ENCODE data around the gene ATP7A.

ATP7A gene

DNA sequence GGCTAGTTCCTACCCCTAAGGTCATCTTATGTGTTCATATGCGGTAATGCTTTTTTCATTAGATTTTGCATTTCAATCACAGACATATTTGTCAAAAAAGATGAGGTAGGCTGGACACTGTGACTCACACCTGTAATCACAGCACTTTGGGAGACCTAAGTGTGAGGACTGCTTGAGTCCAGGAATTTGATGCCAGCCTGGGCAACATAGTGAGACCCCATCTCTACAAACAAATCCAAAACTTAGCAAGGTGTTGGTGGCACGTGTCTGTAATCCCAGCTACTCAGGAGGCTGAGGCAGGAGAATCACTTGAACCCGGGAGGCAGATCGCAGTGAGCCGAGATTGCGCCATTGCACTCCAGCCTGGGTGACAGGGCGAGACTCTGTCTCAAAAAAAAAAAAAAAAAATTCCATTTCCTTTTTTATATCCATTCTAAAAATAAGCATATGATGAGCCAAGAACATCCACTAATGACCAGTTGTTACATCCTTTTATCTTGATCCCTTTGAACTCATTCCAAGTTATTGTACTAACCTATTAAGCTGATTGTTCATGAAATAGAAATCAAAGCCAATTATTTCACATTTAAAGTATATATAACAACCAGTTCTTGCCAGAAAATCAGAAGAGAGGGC is 35.5 kb downstream of the ATP7A start:
- DNase-seq (ENCODE audit: low spot score): no peak

DNA sequence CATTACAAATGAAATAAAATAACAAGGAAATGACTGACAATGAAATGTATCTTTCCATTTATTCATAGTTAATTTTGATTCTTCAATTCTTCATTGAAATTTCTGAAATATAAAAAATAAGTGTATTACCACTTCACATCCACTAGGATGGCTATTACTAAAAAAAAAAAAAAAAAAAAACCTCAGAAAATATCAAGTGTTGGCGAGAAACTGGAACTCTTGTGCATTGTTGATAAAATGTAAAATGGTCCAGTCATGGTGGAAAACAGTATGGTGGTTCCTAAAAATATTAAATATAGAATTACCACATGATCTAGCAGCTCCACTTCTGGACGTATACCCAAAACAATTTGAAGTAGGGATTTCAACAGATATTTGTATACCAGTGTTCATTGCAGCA is 36.1 kb downstream of the ATP7A start:
- DNase-seq (ENCODE audit: low spot score): no peak

DNA sequence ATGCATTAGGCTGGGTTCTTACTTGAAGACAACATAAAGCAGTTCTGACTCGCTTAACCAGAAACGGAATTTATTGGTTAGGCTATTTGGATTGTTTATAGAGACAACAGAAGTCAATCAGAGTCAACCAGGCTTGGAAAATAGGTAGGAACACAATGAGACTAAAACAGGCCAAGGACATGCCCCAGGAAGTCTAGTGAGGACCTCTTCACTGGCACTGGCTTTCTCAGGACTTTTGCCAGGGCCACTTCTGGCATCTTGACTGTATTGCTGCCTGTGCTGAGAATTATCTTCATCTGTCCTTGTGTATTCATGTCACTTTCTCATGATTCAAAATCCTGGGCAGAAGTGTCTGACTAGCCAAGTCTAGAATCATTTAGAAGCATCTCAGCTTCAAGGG is 39.3 kb downstream of the ATP7A start:
- no peak for DNase-seq (ENCODE audit: low spot score)

DNA sequence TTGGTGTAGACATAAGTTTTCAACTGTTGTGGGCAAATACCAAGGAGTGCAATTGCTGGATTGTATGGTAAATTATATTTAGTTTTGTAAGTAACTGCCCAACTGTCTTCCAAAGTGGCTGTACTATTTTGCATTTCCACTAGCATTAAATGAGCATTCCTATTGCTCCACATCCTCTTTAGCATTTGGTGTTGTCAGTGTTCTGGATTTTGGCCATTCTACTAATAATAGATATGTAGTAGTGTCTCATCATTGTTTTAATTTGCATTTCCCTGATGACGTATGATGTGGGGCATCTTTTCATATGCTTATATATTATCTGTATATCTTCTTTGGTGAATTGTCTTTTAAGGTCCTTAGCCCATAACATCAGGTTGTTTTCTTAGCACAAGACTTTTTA is 41.7 kb downstream of the ATP7A start:
- DNase-seq (ENCODE audit: low spot score): no peak

DNA sequence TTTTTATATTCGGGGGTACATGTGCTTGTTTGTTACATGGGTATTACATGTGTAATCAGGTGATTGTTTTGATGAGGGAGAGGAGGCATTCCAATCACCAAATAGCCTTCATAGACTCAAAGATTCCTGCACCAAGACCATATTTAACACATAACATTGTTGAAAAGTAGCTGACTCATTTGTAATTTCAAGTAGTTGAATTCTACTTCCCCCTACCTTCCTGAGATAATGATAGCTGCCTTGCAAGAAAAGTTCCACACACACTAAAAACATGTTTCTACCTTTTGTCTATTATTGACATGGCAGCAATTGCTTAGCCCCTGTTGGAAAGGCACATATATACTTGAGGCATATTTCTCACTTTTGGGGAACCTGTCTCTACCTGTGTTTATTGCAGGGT is 42.8 kb downstream of the ATP7A start:
- no peak for DNase-seq (ENCODE audit: low spot score)

DNA sequence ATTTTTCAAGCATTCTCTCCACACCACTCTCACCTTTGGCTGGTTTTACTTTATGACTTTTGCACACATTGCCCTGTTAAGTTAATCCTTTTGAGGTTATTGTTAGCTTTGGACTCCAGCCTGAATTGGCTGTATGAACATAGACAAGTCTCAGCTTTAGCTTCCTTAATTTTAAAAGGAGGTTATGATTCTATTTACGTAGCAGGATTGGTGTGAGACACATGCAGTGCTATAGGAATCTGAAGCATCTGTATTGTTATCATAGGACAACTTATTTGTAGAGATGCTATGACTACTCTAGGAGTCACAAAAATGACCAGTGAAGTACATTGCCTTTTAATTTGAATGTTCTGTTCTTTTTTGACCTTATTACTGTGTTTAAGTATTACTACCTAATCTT is 43.2 kb downstream of the ATP7A start:
- DNase-seq (ENCODE audit: low spot score): no peak

DNA sequence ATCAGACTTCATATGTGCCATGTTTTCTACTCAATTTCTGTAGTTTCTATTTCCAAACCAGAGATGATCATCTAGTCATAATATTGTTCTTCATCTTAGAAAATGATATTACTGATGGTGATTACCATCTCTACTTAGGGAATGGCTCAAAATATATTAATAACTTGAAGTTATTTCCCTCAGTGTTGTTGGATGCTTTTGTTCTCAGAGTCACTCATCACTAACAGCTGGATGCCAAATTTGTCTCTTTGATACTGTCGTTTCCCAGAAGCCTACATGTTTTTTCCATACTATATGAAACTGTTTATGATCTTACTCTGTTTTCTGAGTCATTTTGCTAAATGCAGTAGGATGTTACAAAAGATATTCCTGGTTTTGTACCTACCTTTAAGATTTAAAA is 50.1 kb downstream of the ATP7A start:
- no peak for DNase-seq (ENCODE audit: low spot score)

DNA sequence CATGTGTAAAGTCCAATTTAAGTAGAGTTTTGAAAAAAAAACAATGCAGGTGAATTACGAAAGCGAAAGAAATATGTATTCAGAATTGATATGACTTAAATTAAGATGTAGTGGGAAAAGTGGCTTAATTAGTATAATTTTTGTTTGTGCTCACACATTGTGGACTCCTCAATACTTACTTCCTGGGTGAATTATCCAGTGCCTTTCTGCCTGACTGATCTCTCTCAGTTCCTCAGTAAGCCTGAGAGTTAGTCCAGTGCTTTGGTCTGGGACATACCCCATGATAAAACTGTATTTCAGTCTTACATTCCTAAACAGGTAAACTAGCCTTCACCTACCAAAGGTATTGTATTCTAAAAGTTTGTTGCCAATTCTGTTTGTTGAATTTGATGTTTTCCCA is 50.6 kb downstream of the ATP7A start:
- DNase-seq (ENCODE audit: low spot score): no peak

DNA sequence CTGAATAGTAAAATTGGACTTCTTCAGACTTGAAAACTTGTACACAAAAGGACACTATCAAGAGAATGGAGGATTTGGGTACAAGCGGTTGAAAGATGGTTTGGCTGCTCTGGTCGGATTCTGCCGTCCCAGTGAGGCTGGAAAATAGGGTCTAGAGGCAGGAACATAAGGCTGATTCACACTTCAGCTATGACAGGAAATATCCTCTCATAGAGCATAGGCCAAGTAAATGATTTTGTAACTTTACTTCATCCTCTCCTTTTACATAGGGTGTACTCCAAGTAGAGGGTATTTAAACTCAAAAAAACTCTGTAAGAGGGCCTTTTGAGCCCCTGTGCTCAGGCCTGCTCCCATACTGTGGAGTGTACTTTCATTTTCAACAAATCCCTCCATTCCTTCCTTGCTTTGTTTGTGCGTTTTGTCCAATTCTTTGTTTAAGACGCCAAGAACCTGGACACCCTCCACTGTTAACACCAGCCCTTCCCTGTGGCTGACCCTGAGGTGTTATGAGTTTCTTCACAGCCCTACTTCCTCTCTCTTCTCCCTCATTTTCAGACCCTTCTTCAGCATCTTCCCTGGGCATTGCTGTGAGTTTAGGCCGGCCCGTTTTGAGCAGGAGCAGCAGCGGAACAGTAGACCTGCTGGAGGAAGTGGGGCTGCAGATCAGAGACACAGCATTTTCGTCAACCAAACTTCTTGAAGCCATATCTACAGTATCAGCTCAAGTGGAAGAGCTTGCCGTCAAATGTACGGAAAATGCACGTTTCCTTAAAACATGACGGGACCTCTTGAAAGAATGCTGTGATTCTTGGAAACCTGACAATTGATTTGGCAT is 51.8 kb downstream of the ATP7A start:
- DNase-seq (ENCODE audit: low spot score): peak; percentile 3

DNA sequence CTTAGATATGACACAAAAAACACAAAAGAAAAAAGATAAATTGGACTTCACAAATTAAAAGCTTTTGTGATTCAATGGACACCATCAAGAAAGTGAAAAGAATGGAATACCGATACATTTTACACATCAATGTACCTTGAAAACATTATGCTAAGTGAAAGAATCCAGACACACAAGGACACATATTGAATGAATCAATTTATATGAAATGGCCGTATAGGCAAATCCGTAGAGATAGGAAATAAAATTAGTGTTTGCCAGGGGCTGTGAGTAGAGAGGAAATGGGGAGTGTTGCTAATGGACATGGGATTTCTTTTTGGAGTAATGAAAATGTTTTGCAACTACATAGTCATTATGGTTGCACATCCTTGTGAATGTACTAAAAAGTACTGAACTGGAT is 55.9 kb downstream of the ATP7A start:
- DNase-seq (ENCODE audit: low spot score): no peak

DNA sequence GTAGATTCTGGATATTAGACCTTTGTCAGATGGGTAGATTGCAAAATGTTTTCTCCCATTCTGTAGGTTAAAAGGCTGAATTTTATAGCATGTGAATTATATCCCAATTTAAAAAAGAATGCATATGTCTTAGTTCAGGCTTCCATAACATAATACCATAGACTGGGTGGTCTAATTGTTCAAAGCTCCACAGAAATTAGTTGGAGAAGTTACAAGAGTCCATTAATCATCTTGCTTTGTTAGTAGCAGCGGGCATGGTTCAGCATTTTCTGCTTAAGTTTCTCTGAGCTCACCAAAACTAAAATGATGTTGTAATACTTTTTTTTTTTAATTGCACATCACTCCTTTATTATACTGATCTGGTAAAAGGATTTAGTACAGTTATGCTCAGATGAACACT is 57.1 kb downstream of the ATP7A start:
- DNase-seq (ENCODE audit: low spot score): no peak

DNA sequence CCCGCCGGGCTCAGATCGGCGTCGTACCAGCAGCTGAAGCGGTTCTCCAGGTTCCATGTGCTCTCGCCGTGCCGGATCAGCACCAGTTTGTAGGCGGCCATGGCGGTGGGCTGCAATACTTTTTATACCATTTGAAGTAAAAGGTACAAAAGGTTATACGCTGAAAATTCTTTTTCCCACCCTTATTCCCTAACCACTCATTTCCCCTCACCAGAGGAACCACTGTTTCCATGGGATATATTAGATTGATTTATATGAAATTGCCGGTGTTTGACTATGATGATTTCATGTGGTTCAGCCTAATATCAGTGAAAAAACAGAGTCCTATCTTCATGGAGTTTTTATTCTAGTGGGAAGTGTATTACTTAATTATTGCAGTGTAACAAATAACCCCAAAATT is 59.0 kb downstream of the ATP7A start, which contains the start of gene PGAM4:
Gene PGAM4 (minus strand): TSS at position 101 of the 400 bp plus-strand sequence. CDS start 0 bp downstream, at position 101.
- DNase-seq (ENCODE audit: low spot score): no peak

DNA sequence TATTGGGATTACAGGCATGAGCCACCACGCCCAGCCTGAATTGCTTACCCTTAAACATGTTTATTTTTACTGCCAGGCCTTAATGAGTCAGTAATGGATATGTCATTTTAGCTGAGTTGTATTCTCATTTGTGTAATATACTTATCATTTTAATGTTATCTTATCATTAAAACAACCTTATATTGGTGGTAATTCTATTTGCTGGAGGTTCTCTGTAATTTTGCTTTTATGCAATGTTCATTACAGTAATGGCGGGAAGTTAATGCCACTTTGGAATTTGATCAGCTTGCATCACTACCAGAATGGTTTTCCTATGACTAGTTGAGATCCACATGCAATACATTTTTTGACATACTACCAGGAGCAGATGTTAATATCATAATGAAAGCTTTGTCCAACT is 65.3 kb downstream of the ATP7A start:
- DNase-seq (ENCODE audit: low spot score): no peak

DNA sequence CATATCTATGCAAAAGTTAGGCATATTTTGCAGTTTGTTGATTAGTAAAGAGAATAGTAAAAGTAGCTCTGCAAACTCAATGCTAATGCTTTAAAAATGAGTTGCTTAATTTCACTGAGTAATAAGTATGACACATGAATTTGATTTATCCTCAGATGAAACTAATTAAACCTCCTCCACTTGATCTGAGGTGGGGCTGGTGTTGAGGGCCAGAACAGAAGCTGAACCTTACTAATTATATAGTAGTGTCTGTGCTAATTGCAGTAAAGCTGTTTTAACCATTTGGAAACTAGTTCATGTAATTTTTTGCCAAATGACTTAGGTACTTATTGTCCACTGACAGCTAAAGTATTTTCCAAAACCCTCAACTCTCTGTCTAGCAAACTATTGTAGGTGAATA is 66.6 kb downstream of the ATP7A start:
- no peak for DNase-seq (ENCODE audit: low spot score)

DNA sequence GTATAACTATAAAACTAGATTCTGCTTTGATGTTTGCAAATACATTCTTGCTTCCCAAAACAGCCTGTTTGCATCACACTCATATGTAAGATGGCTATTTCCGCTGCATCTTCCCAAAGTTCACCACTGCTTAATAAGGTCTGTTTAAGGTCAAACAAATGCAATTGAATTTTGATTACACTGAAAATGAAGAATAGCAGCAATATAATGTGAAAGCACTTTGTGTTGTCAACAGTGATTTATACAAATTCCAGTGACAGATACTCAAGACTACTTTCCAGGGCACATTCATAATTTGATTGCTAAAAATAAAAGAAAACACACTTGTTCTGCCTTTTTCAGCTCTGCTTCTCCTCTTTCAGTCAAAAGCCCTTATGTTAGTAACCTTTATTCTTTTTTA is 67.0 kb downstream of the ATP7A start:
- DNase-seq (ENCODE audit: low spot score): no peak

DNA sequence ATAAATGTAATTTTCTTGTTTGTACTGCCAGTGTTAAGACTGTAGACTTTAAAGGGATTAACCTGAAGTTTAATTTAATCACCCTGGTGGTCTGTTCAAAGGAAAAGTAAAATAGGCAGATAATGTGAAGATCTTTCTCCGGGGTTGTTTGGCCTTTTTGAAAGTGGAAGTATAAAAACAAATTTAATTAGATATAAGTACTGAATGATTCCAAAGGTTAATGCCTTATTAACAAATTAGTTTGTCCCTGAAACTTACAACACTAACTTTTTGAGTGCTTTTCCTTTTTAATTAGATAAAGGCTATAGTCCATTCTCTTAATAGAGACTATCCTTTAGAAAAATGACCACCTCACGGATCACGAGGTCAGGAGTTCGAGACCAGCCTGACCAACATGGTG is 69.4 kb downstream of the ATP7A start:
- DNase-seq (ENCODE audit: low spot score): no peak

DNA sequence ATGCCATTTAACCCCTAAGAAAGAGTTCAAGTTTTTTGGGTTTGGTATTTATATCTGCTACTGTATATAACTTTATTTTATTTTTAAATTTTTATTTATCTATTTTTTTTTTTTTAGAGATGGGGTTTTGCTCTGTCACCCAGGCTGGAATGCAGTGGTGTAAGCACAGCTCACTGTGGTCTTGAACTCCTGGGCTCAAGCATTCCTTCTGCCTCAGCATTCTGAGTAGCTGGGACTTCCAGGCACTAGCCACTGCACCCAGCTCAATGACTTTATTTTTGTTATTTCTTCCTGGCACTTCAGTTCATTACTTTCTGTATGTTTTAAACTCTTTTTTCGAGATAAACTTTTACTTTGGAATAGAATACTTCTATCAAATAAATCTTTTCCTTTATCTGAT is 101.4 kb downstream of the ATP7A start:
- no peak for DNase-seq (ENCODE audit: low spot score)

DNA sequence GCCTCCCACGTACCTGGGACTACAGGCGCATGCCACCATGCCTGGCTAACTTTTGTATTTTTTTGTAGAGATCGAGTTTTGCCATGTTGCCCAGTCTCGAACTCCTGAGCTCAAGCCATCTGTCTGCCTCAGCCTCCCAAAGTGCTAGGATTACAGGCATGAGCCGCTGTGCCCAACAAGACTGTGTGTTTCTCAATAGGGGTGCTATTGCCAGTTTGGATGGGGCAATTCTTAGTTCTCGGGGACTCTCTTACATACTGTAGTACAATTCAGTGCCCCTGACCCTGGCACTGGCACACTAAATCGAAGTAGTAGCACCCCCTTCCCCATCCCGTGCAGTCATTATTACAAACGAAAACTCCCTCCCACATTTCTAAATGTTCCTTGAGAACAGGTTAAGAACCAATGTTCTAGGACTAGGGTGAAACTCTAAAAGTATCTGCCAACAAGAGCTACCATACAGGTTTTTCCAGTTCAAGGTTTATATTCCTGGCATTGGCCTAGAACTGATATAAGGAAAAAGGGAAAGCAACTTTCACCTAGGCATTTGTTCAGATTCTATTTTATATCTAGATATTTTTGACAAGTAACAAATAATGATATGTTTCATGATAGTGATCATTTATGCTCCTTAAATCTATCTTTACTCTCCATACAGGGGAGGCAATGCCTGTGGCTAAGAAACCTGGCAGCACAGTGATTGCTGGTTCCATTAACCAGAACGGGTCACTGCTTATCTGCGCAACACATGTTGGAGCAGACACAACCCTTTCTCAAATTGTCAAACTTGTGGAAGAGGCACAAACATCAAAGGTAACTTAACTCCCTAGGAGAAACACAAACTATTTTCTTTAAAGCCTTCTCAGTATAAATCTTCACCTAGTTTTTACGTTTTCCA is 109.3 kb downstream of the ATP7A start:
- no peak for DNase-seq (ENCODE audit: low spot score)

DNA sequence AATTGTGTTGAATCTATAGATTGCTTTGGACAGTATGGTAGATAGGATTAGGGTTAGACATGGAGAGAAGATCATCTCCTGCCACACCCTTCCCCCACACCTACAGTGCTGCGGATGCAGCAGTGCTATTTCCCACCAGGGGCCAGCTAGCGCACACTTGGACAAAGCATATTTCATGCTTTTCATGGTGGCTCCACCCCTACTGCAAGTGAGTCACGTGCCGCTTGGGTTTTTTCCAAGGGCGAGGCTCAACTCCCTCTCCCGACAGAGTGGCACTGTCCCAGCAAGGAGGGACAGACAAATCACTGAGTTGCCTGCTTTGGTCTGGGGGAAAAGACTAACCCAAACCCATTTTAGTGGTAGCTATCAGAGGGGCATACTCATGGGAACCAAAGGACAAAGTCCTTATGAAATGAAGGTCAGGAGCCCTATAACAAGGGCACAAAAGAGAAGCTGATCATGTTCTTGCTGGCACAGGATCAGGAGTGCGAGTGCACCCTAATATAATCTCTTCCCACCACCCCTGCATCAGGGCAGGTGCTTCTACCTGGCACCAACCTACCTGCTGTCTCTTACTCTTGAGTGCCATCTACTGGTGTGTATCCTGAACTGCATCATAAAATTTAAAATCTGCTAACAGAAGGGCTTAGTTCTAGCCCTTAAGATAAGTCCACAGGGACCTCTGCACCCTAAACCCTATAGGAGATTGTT is 114.0 kb downstream of the ATP7A start:
- peak; percentile 41 for DNase-seq (ENCODE audit: low spot score)

DNA sequence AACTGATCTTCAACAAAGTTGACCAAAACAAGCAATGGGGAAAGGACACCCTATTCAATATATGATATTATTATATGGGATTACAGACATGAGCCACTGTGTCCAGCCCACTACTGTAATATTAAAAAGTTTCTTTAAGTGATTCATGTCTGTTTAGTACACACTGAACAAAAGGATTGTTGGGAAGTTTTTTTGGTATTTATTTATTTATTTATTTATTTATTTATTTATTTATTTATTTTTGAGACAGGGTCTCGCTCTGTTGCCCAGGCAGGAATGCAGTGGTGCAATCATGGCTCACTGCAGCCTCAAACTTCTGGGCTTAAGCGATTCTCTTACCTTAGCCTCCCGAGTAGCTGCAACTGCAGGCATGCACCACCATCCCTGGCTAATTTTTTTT is 117.3 kb downstream of the ATP7A start:
- no peak for DNase-seq (ENCODE audit: low spot score)

DNA sequence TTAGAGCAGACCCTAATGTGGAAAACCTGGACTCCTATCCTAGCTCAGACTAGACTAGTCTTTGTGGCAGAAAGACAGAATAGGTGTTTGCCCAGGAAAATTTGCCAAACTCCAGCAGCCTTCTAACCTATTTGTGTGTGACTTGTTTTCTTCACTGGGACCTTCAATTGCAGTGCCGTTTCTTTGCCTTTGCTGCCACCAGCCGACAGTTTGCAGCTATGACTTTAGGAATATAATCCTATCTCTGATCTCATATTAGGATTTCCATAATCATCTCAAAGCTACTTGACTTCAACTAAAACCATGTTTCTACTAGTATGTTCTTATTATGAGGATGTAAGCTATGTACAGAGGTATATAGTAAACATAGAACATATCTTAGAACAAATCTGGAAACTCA is 119.2 kb downstream of the ATP7A start:
- DNase-seq (ENCODE audit: low spot score): no peak

DNA sequence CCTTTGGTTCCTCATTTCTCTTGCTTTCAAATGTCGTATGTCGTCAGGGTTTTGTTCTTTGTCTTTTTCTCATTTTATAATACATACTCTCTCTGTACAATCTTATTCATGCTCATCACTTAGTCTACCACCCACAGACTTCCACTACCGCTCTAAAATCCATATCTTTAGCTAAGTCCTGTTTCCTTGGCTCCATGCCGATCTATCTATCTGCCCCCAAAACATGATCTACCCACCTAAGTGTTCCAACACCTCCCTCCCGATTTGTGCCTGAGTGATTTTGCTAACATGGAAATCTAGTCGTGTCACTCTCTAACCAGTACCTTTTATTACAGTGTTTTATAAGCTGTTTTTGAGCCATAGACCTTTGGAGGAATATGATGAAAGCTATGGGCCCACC is 124.6 kb downstream of the ATP7A start:
- no peak for DNase-seq (ENCODE audit: low spot score)
